GM23248 (cell line): ENCODE results near the gene BCL2. TPM values are rescaled to one million over a fixed set of nuclear protein-coding genes. Genes with fewer than 3 reads are reported as not detected.

ENCODE experiments used
- DNase-seq: peaks from one replicate; pipeline ENCODE4 v3.0.0-alpha.2; 2015
- H2AFZ ChIP-seq: fragments of 200-600 bp; sonication (generic); 2 replicates; pipeline ENCODE4 v1.6.1; 2016; ENCODE audit warnings: antibody characterized with exemption
- H3F3A ChIP-seq: fragments of 200-600 bp; sonication (generic); 2 replicates; pipeline ENCODE4 v1.6.1; 2016; ENCODE audit warnings: mild to moderate bottlenecking, antibody characterized with exemption, mixed run types; ENCODE audit not compliant: insufficient read depth
- H3K27ac ChIP-seq: fragments of 200-600 bp; sonication (generic); 2 replicates; pipeline ENCODE4 v1.5.1; 2016; ENCODE audit warnings: mild to moderate bottlenecking
- H3K27me3 ChIP-seq: fragments of 200-600 bp; sonication (generic); replicated peaks from 2 replicates; pipeline ENCODE4 v1.6.1; 2016; ENCODE audit warnings: mild to moderate bottlenecking; ENCODE audit not compliant: insufficient read depth
- H3K36me3 ChIP-seq: fragments of 200-600 bp; sonication (generic); 2 replicates; pipeline ENCODE4 v1.6.1; 2016; ENCODE audit warnings: low read depth, mild to moderate bottlenecking
- H3K4me1 ChIP-seq: fragments of 200-600 bp; sonication (generic); 2 replicates; pipeline ENCODE4 v1.6.1; 2016; ENCODE audit warnings: mild to moderate bottlenecking; ENCODE audit not compliant: insufficient read depth
- H3K4me2 ChIP-seq: fragments of 200-600 bp; sonication (generic); one replicate; pipeline ENCODE4 v1.6.1; 2016; ENCODE audit warnings: mild to moderate bottlenecking; ENCODE audit not compliant: unreplicated experiment
- H3K4me3 ChIP-seq: fragments of 200-600 bp; sonication (generic); 2 replicates; pipeline ENCODE4 v1.5.1; 2016; ENCODE audit warnings: mild to moderate bottlenecking
- H3K79me2 ChIP-seq: fragments of 200-600 bp; sonication (generic); 2 replicates; pipeline ENCODE4 v1.6.1; 2016; ENCODE audit warnings: mild to moderate bottlenecking; ENCODE audit not compliant: insufficient read depth
- H3K9ac ChIP-seq: fragments of 200-600 bp; sonication (generic); 2 replicates; pipeline ENCODE4 v1.6.1; 2016; ENCODE audit warnings: mild to moderate bottlenecking
- H3K9me2 ChIP-seq: fragments of 200-600 bp; sonication (generic); 2 replicates; pipeline ENCODE4 v1.6.1; 2016; ENCODE audit warnings: mixed run types, mild to moderate bottlenecking, moderate library complexity; ENCODE audit not compliant: insufficient read depth
- H3K9me3 ChIP-seq: fragments of 200-600 bp; sonication (generic); one replicate; pipeline ENCODE4 v1.6.1; 2017; ENCODE audit warnings: low read depth
- H4K20me1 ChIP-seq: fragments of 200-600 bp; sonication (generic); 2 replicates; pipeline ENCODE4 v1.6.0; 2016; ENCODE audit not compliant: insufficient read depth
- EZH2 ChIP-seq: fragments of 200-600 bp; sonication (generic); IDR thresholded peaks from 2 replicates; pipeline ENCODE4 v1.6.1; 2018; ENCODE audit warnings: antibody characterized with exemption, mild to moderate bottlenecking; ENCODE audit not compliant: insufficient read depth, poor library complexity, severe bottlenecking
- EZH2phosphoT487 ChIP-seq: fragments of 200-600 bp; sonication (generic); IDR thresholded peaks from 2 replicates; pipeline ENCODE4 v1.6.1; 2018; ENCODE audit warnings: antibody characterized with exemption, moderate library complexity, mild to moderate bottlenecking, low read depth; ENCODE audit not compliant: insufficient read depth
- WGBS, 2 experiments: methylation state at CpG; one replicate each; pipeline ENCODE4 v1.1.6; 2015 to 2017; ENCODE audit warnings: low lambda C conversion rate in 2 of 2, low coverage in 1 of 2; ENCODE audit errors: missing lambda C conversion rate in 2 of 2; 5-methylcytosine and 5-hydroxymethylcytosine counted together
- in situ Hi-C: fragments of 300-500 bp; cut with MboI; formaldehyde crosslinking; loops from 2 replicates; pipeline ENCODE4 v1.15.0; 2020
- polyA plus RNA-seq: library from polyadenylated mRNA; unstranded; fragments of >200 nt; fragmentation: Nextera tagmentation; extraction: Ambion mirVana; gene quantifications from 2 replicates; pipeline ENCODE4 v1.2.1, GENCODE V29; 2016
- total RNA-seq: library from RNA; depleted of rRNA; stranded (reverse); fragments of >200 nt; shearing (Covaris generic); gene quantifications from 2 replicates; pipeline ENCODE4 v1.2.3, GENCODE V29; 2014

Gene BCL2
- total and polyA plus RNA-seq, 2 experiments from 2014 or later = 0.30 to 1.5 TPM

DNA sequence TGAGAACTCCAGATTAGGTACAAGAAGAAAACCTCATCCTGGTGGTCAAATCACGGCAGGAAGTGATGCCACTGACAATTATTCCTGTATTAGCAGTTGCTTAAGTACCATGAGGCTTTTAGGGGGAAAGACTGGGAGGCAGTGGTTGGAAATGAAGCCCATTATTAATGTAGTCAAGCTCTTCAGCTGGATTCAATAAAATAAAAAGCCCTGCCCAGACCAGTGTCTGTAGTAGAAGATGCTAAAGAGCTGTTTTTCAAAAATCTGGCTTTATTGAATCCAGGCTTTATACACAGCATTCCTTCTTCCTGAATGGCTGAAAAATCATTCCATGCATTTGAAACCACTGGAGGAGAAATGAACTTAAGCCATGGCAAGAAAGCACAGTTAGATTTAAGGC is 155.2 kb downstream of the BCL2 start:
- Histone ChIP-seq H3F3A (peaks cover 21% of the 10 kb centered on the region), H2AFZ (no peak overlapping the region), H3K4me2 (no peak overlapping the region), H3K36me3 (no peaks in the 10 kb centered on the region), H3K79me2 (no peaks in the 10 kb centered on the region), H3K27ac (no peak overlapping the region), H3K9me3 (no peaks in the 10 kb centered on the region), H3K9me2 (no peaks in the 10 kb centered on the region), H3K4me3 (no peak overlapping the region), H3K4me1 (peaks cover 17% of the 10 kb centered on the region), H3K9ac (no peak overlapping the region), H3K27me3 (no peaks in the 10 kb centered on the region), H4K20me1 (no peaks in the 10 kb centered on the region)
- TF ChIP-seq EZH2 = no peak
- no peak for TF ChIP-seq EZH2phosphoT487
- in situ Hi-C loops = no loop called here
- DNase-seq = no peak
- 14 to 18% methylated on average over 1 of the region's 1 CpG for WGBS, 2 experiments

DNA sequence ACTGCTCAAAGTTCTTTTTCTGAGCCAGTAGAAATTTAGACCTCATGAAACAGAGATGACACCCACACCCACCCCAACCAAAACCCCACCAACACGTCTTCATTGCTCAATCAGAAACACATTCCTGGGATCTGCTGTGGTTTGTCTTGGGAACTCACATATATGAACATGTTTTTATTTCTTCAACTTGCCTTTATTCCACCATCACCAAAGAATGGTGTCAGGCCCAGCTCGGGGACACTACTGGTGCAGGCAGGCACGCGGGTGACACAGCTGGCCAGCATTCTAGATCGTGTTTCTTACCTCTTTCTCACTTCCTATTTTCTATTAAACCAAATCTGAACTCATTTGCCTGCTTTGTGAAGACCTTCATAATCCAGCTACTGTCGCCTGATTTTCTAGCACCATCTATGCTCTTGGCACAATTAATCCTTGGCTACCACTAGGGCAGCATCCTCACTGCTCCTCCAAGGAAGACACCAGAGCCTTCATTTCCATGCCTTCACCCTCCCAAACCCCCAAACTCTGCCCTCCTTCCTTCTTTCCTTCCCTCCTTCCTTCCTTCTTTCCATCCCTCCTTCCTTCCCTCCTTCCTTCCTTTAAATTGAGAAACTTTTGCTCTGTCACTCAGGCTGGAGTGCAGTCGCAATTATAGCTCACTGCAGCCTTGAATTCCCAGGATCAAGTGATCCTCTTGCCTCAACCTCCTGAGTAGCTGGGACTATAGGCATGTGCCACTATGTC is 157.1 kb downstream of the BCL2 start:
- Histone ChIP-seq H3K4me3 (peak overlapping the region; percentile 47), H3F3A (peaks cover 21% of the 10 kb centered on the region), H3K9me2 (no peaks in the 10 kb centered on the region), H3K27ac (peak overlapping the region; percentile 85), H3K27me3 (no peaks in the 10 kb centered on the region), H3K36me3 (no peaks in the 10 kb centered on the region), H3K9me3 (no peaks in the 10 kb centered on the region), H3K79me2 (no peaks in the 10 kb centered on the region), H3K9ac (peak overlapping the region; percentile 62), H4K20me1 (no peaks in the 10 kb centered on the region), H2AFZ (peak overlapping the region; percentile 78), H3K4me2 (peak overlapping the region; percentile 74), H3K4me1 (peaks cover 17% of the 10 kb centered on the region)
- in situ Hi-C loops = no loop called here
- no peak for TF ChIP-seq EZH2phosphoT487
- TF ChIP-seq EZH2 = no peak
- 58 to 62% methylated on average over 7 of the region's 7 CpGs for WGBS, 2 experiments
- DNase-seq = peak; percentile 58

DNA sequence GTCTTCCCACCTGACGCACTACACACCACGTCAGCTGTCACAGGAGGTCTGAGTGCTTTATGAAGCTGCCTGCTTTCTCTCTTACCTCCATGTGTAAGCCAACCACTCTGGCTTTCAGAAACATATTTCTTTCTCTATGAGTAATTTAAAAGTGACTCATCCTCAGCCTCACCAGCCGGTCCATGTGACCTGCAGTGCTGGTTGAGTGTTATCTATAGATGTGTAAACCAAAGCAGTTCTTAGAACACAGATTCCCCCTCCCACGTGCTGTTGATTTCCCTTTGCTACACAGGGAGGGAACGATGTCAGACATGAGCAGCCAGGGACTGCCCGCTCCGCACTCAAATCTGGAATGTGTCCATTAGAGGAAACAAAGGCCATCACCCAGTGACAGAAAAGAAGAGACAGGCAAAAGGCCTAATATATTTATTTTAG is 157.8 kb downstream of the BCL2 start:
- Histone ChIP-seq H3K4me3 (peak overlapping the region; percentile 47), H3K79me2 (no peaks in the 10 kb centered on the region), H3K4me2 (peak overlapping the region; percentile 74), H3K9me3 (no peaks in the 10 kb centered on the region), H3K9me2 (no peaks in the 10 kb centered on the region), H3K27me3 (no peaks in the 10 kb centered on the region), H3K4me1 (peaks cover 17% of the 10 kb centered on the region), H3K36me3 (no peaks in the 10 kb centered on the region), H3K9ac (peak overlapping the region; percentile 62), H3K27ac (peak overlapping the region; percentile 85), H2AFZ (peak overlapping the region; percentile 78), H4K20me1 (no peaks in the 10 kb centered on the region), H3F3A (peaks cover 21% of the 10 kb centered on the region)
- DNase-seq = peak; percentile 94
- in situ Hi-C loops = no loop called here
- TF ChIP-seq EZH2 (no peak), EZH2phosphoT487 (no peak)
- WGBS, 2 experiments = 3 to 5% methylated on average over 7 of the region's 7 CpGs

DNA sequence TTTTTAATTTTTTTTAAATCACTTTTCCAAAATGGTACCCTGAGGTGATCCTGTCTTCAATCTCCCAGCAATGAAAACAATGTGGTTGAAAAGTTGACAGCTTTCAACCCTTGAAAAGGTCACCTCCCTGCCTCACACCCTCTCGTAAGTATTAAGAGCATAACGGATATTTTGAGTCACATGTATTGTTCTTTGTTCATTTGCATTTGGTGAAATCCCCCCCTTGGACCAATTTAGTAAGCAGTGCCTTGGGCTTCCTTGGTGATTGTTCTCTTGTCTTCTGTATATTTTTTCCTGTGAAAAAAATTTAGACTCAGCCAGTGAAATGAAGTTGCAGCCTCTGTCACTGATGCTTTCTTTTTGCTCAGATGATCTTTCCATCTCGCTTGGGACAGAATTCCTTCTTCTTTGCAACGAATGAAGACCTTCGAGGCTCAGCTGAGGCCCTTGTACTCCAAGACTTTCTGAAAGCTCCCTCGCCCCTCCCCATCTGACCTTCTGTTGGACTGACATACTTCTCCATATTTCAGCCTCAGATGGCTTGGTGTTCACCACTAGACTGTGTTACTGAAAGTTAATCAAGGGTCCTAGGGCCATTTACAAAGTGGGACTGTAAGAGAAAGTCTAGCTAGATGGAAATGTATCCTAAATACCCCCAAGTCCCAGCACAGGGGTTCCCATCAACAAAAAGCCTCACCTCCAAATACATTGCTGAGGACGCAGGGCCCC is 158.4 kb downstream of the BCL2 start:
- Histone ChIP-seq H4K20me1 (no peaks in the 10 kb centered on the region), H3K9me2 (no peaks in the 10 kb centered on the region), H3F3A (peaks cover 21% of the 10 kb centered on the region), H3K9me3 (no peaks in the 10 kb centered on the region), H3K9ac (no peak overlapping the region; the same call in 1 of the 2 replicates), H3K27me3 (no peaks in the 10 kb centered on the region), H3K36me3 (no peaks in the 10 kb centered on the region), H3K4me1 (peaks cover 17% of the 10 kb centered on the region), H3K27ac (peak overlapping the region; percentile 85), H3K79me2 (no peaks in the 10 kb centered on the region), H3K4me3 (peak overlapping the region; percentile 47; the same call in 1 of the 2 replicates), H3K4me2 (peak overlapping the region; percentile 74), H2AFZ (peak overlapping the region; percentile 78)
- 66 to 80% methylated on average over 7 of the region's 7 CpGs for WGBS, 2 experiments
- TF ChIP-seq EZH2phosphoT487 = no peak
- TF ChIP-seq EZH2 = no peak
- in situ Hi-C loops = no loop called here
- DNase-seq = no peak
